Parathyroid adenoma (tissue), 2 donors: ENCODE results near the gene PARK7.

Source experiments
- H2AFZ ChIP-seq: fragments of 300-600 bp; sonication (generic); one replicate; pipeline ENCODE4 v1.7.0; 2017; ENCODE audit warnings: antibody characterized with exemption, mild to moderate bottlenecking
- H3K27ac ChIP-seq: fragments of 300-600 bp; sonication (generic); one replicate; pipeline ENCODE4 v1.7.0; 2017
- H3K27me3 ChIP-seq: fragments of 300-600 bp; sonication (generic); one replicate; pipeline ENCODE4 v1.7.0; 2017; ENCODE audit warnings: low read length; ENCODE audit not compliant: control insufficient read depth, insufficient read depth
- H3K36me3 ChIP-seq: fragments of 300-600 bp; sonication (generic); one replicate; pipeline ENCODE4 v1.7.0; 2017; ENCODE audit warnings: low read length; ENCODE audit not compliant: control insufficient read depth, insufficient read depth
- H3K4me1 ChIP-seq: fragments of 300-600 bp; sonication (generic); one replicate; pipeline ENCODE4 v1.7.0; 2017; ENCODE audit warnings: control low read depth
- H3K4me2 ChIP-seq: fragments of 300-600 bp; sonication (generic); one replicate; pipeline ENCODE4 v1.7.0; 2017; ENCODE audit warnings: low read length
- H3K4me3 ChIP-seq: fragments of 300-600 bp; sonication (generic); one replicate; pipeline ENCODE4 v1.7.0; 2017; ENCODE audit warnings: low read depth, low read length
- H3K79me2 ChIP-seq: fragments of 300-600 bp; sonication (generic); one replicate; pipeline ENCODE4 v1.7.0; 2017; ENCODE audit warnings: control low read depth
- H3K9ac ChIP-seq: fragments of 300-600 bp; sonication (generic); one replicate; pipeline ENCODE4 v1.7.0; 2017; ENCODE audit warnings: mild to moderate bottlenecking
- H3K9me3 ChIP-seq: fragments of 300-600 bp; sonication (generic); one replicate; pipeline ENCODE4 v1.7.0; 2017; ENCODE audit warnings: low read length; ENCODE audit not compliant: control insufficient read depth
- TF ChIP-seq, protein P1 (sequence below): fragments of 300-600 bp; sonication (generic); IDR thresholded peaks from one replicate; pipeline ENCODE4 v1.7.0; 2017; ENCODE audit warnings: antibody characterized with exemption, mild to moderate bottlenecking
- donor health status: primary hyperparathyroidism.

Gene PARK7

DNA sequence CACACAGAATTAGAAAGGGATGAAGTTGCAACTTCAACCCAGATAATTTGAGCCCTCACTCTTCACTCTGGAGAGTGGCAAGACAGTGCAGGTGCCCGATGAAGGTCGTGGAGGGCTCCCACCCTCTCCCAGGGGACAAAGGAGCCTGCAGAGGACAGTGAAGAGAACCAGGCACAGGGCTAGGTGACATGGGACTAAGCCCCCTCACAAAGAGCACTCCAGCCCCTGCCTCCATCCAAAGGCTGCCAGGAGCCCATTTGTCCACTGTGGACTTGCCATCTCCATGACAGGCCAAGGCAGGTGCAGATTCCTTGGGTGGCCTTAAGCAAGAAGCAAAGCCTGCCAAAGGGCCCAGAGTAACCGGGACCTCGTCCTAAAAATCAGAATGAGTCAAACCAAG lies 49.5 kb downstream of the PARK7 start:
- Histone ChIP-seq H3K4me3 (no peak overlapping the region), H2AFZ (no peak overlapping the region), H3K27ac (no peak overlapping the region), H3K27me3 (no peaks in the 10 kb centered on the region), H3K79me2 (no peaks in the 10 kb centered on the region), H3K9ac (no peak overlapping the region), H3K36me3 (no peaks in the 10 kb centered on the region), H3K4me1 (peaks cover 6% of the 10 kb centered on the region), H3K9me3 (no peaks in the 10 kb centered on the region), H3K4me2 (no peak overlapping the region)
- TF ChIP-seq, protein P1, sequence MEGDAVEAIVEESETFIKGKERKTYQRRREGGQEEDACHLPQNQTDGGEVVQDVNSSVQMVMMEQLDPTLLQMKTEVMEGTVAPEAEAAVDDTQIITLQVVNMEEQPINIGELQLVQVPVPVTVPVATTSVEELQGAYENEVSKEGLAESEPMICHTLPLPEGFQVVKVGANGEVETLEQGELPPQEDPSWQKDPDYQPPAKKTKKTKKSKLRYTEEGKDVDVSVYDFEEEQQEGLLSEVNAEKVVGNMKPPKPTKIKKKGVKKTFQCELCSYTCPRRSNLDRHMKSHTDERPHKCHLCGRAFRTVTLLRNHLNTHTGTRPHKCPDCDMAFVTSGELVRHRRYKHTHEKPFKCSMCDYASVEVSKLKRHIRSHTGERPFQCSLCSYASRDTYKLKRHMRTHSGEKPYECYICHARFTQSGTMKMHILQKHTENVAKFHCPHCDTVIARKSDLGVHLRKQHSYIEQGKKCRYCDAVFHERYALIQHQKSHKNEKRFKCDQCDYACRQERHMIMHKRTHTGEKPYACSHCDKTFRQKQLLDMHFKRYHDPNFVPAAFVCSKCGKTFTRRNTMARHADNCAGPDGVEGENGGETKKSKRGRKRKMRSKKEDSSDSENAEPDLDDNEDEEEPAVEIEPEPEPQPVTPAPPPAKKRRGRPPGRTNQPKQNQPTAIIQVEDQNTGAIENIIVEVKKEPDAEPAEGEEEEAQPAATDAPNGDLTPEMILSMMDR, result no peak

DNA sequence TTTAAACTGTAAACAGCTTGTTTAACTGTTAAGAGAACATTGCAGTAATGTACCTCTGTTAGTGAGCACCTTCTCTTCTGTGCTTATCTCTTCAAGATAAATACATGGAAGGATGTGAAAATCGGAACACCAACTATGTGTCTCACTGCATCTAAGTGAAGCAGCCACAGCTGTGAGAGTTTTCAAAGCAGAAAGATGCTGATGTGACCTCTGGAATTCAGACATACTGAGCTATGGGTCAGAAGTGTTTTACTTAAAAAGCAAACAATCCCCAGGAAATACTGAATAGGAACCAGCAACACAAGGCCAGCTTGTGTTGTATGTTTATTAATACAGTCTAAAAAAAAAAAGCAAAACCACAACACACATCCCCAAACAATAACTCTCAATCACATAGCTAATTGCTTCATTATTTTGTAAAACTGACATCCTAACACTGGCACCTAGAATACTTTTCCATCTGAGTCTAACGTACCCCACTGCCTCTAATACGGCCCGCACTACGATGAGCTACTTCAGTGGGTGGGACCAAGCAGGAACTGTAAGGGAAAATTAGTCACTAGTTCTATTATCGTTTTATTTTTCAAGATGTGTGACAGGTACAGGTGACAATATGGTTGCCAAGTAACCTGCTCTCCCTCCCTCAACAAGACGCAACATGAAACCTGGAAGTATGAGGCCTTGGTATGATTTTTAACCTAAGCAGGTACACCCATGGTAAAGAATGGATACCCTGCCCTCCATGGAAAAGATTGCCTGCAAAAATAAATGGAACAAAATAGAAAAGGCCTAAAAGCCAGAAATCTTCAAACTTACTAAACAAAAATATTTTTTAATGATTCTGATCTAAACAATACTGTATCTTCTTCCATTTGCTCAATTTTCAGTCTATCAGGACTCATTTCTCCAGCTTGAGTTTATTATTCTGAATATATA lies 50.7 kb downstream of the PARK7 start:
- Histone ChIP-seq H2AFZ (no peak overlapping the region), H3K27ac (no peak overlapping the region), H3K36me3 (no peaks in the 10 kb centered on the region), H3K9ac (no peak overlapping the region), H3K79me2 (peaks cover 4% of the 10 kb centered on the region), H3K27me3 (no peaks in the 10 kb centered on the region), H3K4me2 (no peak overlapping the region), H3K4me3 (no peak overlapping the region), H3K9me3 (no peaks in the 10 kb centered on the region), H3K4me1 (peaks cover 14% of the 10 kb centered on the region)
- TF ChIP-seq, protein P1, result no peak

DNA sequence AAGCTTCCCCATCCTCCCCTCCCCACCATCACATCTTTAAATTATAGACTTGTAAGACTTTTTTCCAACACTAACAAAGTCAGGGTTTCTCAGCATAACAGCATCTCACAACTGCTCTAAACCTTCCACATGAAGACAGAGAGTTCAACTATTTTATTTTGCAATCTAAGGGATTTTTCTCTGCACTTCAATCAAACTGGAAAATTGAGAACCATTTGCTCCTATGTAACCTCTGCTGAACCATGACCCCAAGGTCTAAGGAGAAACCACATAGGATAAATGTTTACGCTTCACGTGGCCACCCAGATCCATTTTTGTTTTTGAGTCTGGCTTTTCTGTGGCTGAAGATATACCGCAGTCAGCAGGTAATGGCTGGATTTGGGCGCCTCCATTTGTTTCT lies 51.4 kb downstream of the PARK7 start:
- Histone ChIP-seq H3K4me2 (no peak overlapping the region), H3K9me3 (no peaks in the 10 kb centered on the region), H3K4me1 (peaks cover 18% of the 10 kb centered on the region), H3K9ac (no peak overlapping the region), H2AFZ (no peak overlapping the region), H3K79me2 (peaks cover 7% of the 10 kb centered on the region), H3K4me3 (no peak overlapping the region), H3K27ac (no peak overlapping the region), H3K27me3 (no peaks in the 10 kb centered on the region), H3K36me3 (no peaks in the 10 kb centered on the region)
- TF ChIP-seq, protein P1, result no peak

DNA sequence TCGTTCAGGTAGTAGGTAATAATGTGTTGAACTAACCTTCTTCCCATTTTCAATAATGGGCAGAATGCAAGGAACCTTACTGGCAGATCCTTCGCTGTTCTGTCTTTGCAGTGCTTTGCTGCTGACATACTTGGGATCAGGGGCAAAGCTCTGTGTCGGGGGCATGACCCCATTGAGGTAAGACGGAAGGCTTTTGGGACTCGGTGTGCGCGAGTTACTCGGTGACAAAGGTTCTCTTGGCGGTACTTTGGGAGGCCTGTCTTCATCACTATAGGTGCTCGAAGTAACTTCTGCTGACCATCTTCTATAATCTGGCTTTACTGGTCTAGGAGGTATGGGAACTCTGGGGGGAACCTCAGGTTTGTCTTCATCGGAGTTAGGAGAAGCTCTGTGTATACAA lies 51.9 kb downstream of the PARK7 start:
- TF ChIP-seq, protein P1, result no peak
- Histone ChIP-seq H3K79me2 (peaks cover 7% of the 10 kb centered on the region), H3K27me3 (no peaks in the 10 kb centered on the region), H3K9me3 (no peaks in the 10 kb centered on the region), H3K4me2 (no peak overlapping the region), H3K4me3 (no peak overlapping the region), H3K4me1 (peaks cover 18% of the 10 kb centered on the region), H2AFZ (no peak overlapping the region), H3K27ac (no peak overlapping the region), H3K36me3 (no peaks in the 10 kb centered on the region), H3K9ac (no peak overlapping the region)

DNA sequence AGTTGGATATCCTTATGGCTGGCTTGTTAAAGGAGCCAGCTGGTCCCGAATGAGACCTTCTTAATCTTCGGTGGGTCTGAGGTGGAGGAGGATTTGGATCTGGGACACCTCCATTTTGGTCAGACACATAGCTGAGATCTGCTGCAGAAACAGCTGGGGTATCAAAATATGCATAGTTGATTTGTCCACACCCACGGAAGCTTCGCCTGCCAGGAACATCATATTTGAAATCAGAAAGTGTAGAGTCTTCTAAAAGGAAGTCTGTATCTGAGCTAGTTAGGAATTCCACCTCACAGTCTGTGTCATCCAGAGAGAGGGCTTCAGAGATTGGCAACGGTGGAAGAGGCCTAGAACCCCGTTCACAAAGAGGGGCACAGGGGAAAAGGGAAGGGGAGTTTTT lies 52.3 kb downstream of the PARK7 start:
- Histone ChIP-seq H3K27ac (no peak overlapping the region), H3K4me1 (peaks cover 18% of the 10 kb centered on the region), H3K36me3 (no peaks in the 10 kb centered on the region), H3K27me3 (no peaks in the 10 kb centered on the region), H2AFZ (no peak overlapping the region), H3K4me2 (no peak overlapping the region), H3K9ac (no peak overlapping the region), H3K4me3 (no peak overlapping the region), H3K79me2 (peaks cover 7% of the 10 kb centered on the region), H3K9me3 (no peaks in the 10 kb centered on the region)
- TF ChIP-seq, protein P1, result no peak
